Camera-type eye (tissue), 1 donor: ENCODE measurements around the gene ID2. TPM values are rescaled to one million over a fixed set of nuclear protein-coding genes. Genes with fewer than 3 reads are reported as not detected.

Experiments used
- total RNA-seq: library from RNA; depleted of rRNA; stranded (reverse); fragments of >200 nt; gene quantifications from one replicate; pipeline ENCODE4 v1.2.3, GENCODE V29; 2014

ID2 gene, protein sequence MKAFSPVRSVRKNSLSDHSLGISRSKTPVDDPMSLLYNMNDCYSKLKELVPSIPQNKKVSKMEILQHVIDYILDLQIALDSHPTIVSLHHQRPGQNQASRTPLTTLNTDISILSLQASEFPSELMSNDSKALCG
- 208 TPM for total RNA-seq

GRCh38 chr2:8681786-8682692 is at the start of gene ID2:
Gene ID2, plus strand, starts transcription at chr2:8682056. Its CDS starts 110 bp downstream, at chr2:8682166.

Other genes with a start within 250 kb of the ID2 start
- gene KIDINS220, start 155.6 kb downstream of the ID2 start, total RNA-seq, result 259 TPM